ENCODE results near the gene NRTN.

GRCh38 chr19:5873617-5874199 lies 68.8 kb downstream of the NRTN start:
- TF ChIP-seq CTCF (IDR thresholded peaks at IDR 0.05) (no peak), EP300 (IDR thresholded peaks at IDR 0.05) (no peak)
